Ascending aorta (tissue), 2 donors: ENCODE measurements around the gene ZNF532. TPM values are rescaled to one million over a fixed set of nuclear protein-coding genes. Genes with fewer than 3 reads are reported as not detected.

Source experiments
- DNase-seq, 2 donors: peaks; one replicate each; pipeline ENCODE4 v3.0.0-alpha.2; 2019; ENCODE audit warnings: low spot score in 2 of 2
- H3K27ac ChIP-seq, 2 donors: fragments of 200-600 bp; sonication (generic); one replicate each; pipeline ENCODE4 v1.5.1; 2016 to 2017; ENCODE audit warnings: mild to moderate bottlenecking in 1 of 2
- H3K27me3 ChIP-seq: fragments of 200-600 bp; sonication (generic); one replicate; pipeline ENCODE4 v1.5.1; 2017
- H3K36me3 ChIP-seq, 2 donors: fragments of 200-600 bp; sonication (generic); one replicate each; pipeline ENCODE4 v1.5.1; 2016
- H3K4me1 ChIP-seq, 2 donors: fragments of 200-600 bp; sonication (generic); one replicate each; pipeline ENCODE4 v1.5.1; 2016 to 2017; ENCODE audit warnings: mild to moderate bottlenecking in 1 of 2
- H3K4me3 ChIP-seq, 2 donors: fragments of 200-600 bp; sonication (generic); one replicate each; pipeline ENCODE4 v1.5.1; 2016 to 2017; ENCODE audit warnings: mild to moderate bottlenecking in 1 of 2
- H3K9me3 ChIP-seq, 2 donors: fragments of 200-600 bp; sonication (generic); one replicate each; pipeline ENCODE4 v1.5.1; 2016
- intact Hi-C: fragments of 100-400 bp; cut with DNase I; formaldehyde crosslinking; loops from one replicate; pipeline ENCODE4 v1.15.1; 2023
- total RNA-seq: library from RNA; depleted of rRNA; stranded (reverse); fragments of >200 nt; gene quantifications from one replicate; pipeline ENCODE4 v1.1.0, GENCODE V29; 2016
- TF ChIP-seq, protein P1 (sequence below), 3 experiments: fragments of 200-600 bp in 2 of 3; fragments of 450-650 bp in 1 of 3; sonication (generic) in 2 of 3; IDR thresholded peaks; one replicate each; pipeline ENCODE4 v1.5.1; 2016 to 2019; ENCODE audit warnings: antibody characterized with exemption in 3 of 3, mild to moderate bottlenecking in 1 of 3, moderate library complexity in 1 of 3

Gene ZNF532
- total RNA-seq, 1 donor from 2014 or later: 161 TPM

DNA sequence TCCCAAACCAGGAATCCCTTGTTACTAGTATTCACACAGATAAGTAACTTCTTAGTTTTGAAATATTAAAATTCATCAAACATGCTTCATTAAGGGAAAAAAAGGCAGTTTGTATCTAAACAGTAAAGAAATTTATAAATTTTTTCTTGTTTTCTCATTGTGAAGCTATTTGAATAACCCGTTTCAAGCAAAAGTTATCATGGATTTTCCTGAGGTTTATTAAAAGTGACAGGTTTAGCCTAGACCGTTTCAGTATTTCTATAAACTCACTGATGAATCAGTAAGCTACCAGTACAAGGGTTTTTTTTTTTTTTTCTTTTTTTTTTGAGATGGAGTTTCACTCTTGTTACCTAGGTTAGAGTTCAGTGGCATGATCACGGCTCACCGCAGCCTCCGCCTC, 20.0 kb downstream of the ZNF532 start:
- no peaks in the 10 kb centered on the region for H3K9me3 ChIP-seq
- TF ChIP-seq, protein P1, sequence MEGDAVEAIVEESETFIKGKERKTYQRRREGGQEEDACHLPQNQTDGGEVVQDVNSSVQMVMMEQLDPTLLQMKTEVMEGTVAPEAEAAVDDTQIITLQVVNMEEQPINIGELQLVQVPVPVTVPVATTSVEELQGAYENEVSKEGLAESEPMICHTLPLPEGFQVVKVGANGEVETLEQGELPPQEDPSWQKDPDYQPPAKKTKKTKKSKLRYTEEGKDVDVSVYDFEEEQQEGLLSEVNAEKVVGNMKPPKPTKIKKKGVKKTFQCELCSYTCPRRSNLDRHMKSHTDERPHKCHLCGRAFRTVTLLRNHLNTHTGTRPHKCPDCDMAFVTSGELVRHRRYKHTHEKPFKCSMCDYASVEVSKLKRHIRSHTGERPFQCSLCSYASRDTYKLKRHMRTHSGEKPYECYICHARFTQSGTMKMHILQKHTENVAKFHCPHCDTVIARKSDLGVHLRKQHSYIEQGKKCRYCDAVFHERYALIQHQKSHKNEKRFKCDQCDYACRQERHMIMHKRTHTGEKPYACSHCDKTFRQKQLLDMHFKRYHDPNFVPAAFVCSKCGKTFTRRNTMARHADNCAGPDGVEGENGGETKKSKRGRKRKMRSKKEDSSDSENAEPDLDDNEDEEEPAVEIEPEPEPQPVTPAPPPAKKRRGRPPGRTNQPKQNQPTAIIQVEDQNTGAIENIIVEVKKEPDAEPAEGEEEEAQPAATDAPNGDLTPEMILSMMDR (IDR thresholded peaks at IDR 0.05): no peak
- peaks cover 2 to 7% of the 10 kb centered on the region in 2 donors for H3K36me3 ChIP-seq
- DNase-seq: no peak
- peaks cover 20 to 59% of the 10 kb centered on the region in 2 donors for H3K4me1 ChIP-seq
- no peak overlapping the region for H3K4me3 ChIP-seq
- H3K27me3 ChIP-seq: no peaks in the 10 kb centered on the region
- intact Hi-C loops: no loop called here
- H3K27ac ChIP-seq: peak overlapping the region; percentile 72 to 77

DNA sequence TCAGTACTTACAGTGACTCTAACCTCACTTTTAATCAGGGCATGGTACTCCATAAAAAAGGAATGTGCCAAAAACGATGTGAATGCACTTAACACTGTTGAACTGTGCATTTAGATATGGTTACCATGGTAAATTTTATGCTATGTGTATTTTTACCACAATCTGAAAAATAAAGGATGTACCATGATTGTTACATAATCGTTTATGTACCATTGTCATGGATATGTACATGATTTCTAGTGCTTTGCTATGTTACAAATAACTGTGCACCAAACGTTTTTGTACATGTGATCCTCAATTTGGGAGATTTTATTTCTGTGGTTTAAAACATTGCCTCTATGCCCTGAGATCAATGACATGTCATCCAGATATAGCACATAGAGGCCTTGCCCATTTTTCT, 21.8 kb downstream of the ZNF532 start:
- Histone ChIP-seq H3K9me3 (no peaks in the 10 kb centered on the region), H3K27ac (peak overlapping the region; percentile 72 to 91), H3K27me3 (no peaks in the 10 kb centered on the region), H3K4me1 (peaks cover 17 to 51% of the 10 kb centered on the region in 2 donors), H3K4me3 (peak overlapping the region in 1 of 2 donors; percentile 50), H3K36me3 (peaks cover 0 to 7% of the 10 kb centered on the region in 2 donors)
- DNase-seq: no peak
- TF ChIP-seq, protein P1 (IDR thresholded peaks at IDR 0.05): no peak
- intact Hi-C loops: no loop called here

DNA sequence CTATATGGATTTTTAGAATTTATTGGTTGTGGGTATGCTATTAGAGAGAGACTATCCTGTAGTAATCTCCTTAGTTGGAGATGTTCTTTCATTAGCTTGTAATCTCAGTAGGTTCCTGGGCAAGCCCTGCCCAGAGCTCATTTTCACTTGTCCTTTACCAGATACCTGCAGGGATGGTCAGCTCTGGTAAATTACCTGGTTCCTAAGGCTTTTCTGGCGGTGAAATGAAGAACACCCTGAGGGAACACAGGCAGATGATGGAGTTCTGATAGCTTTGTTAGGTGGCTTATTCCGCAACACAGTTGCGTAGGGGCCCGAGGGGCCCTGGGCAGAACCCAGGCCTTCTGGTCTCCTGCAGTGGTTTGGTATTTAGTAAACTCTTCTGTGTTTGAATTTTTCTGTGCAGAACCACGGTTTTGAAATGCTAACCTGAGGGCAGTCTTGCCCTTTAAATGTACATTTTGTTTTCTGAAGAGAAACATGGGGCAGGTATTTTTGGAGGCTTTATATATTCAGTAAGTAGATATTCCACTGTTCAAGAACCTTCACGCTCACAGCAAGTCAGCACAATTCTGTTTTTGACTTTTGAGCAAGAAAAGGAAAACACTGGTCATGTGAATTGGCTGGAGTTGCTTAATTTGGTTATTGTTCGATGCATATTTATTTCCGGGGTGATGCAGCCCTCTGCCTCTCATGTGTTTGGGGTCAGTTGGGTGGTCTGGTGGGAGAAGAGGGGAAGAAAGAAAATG, 22.4 kb downstream of the ZNF532 start:
- Histone ChIP-seq H3K9me3 (no peaks in the 10 kb centered on the region), H3K27ac (peak overlapping the region; percentile 72 to 91), H3K27me3 (no peaks in the 10 kb centered on the region), H3K4me3 (peak overlapping the region; percentile 1 to 50), H3K36me3 (peaks cover 0 to 7% of the 10 kb centered on the region in 2 donors), H3K4me1 (peaks cover 11 to 49% of the 10 kb centered on the region in 2 donors)
- DNase-seq: no peak
- TF ChIP-seq, protein P1 (IDR thresholded peaks at IDR 0.05): no peak
- intact Hi-C loops: no loop called here

DNA sequence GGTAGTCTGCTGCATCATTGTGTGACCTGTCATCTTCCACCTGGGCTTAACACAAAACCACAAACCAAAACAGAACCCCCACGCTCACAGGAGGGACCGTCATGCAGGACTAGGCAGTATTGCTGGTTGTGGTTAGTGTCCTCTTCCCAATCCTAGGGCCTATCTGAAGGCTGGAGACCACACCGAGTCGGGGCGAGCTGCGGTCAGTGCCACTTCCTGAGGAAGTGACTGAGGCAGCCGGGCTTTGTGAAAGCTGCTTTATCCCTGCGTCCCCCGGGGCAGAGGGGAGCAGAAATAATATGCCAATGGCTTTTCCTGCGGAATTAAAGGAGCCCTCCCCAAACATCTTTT, 22.9 kb downstream of the ZNF532 start:
- Histone ChIP-seq H3K36me3 (peaks cover 0 to 7% of the 10 kb centered on the region in 2 donors), H3K4me1 (peaks cover 8 to 49% of the 10 kb centered on the region in 2 donors), H3K9me3 (no peaks in the 10 kb centered on the region), H3K27me3 (no peaks in the 10 kb centered on the region), H3K4me3 (peak overlapping the region; percentile 1 to 50), H3K27ac (peak overlapping the region; percentile 72 to 91)
- intact Hi-C loops: no loop called here
- DNase-seq: peak; percentile 51 to 84
- TF ChIP-seq, protein P1 (IDR thresholded peaks at IDR 0.05): no peak

DNA sequence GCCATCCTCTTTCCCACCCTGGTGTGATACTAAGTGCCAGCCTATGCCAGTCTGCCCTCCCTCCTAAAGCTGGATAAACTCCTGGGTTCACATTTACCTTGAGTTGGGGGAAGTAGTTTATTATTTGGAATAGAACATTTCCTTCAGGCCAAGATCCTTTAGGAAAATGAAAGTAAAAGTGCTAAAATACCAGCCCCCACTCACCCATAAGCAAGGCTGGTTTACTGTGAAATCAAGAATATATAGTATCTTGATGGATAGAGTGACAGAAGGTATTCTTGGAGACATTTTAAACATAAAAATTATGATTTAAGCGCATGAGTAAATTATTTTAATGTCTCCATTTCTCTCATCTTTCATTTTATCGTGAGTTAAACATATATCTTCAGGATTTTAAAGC, 27.1 kb downstream of the ZNF532 start:
- Histone ChIP-seq H3K9me3 (no peaks in the 10 kb centered on the region), H3K4me3 (peak overlapping the region; percentile 18 to 52), H3K36me3 (no peaks in the 10 kb centered on the region), H3K27me3 (no peaks in the 10 kb centered on the region), H3K27ac (peak overlapping the region; percentile 79 to 86), H3K4me1 (peaks cover 7 to 61% of the 10 kb centered on the region in 2 donors)
- intact Hi-C loops: loop anchor here (5.0 kb wide), 1 partner anchor 39 kb away; no protein-coding TSS in a partner anchor
- DNase-seq: no peak
- TF ChIP-seq, protein P1 (IDR thresholded peaks at IDR 0.05): no peak
